HCT116 (cell line): Measurements from ENCODE around the gene GREB1L. TPM values are rescaled to one million over a fixed set of nuclear protein-coding genes. Genes with fewer than 3 reads are reported as not detected.

Source experiments
- ATAC-seq: fragments of 200-7000 bp; cut with Tn5 transposase; 2 replicates; pipeline ENCODE4 v1.9.1; 2020; ENCODE audit warnings: mild to moderate bottlenecking, moderate library complexity
- BruUV-seq: library from RNA; stranded (reverse); fragments of 400-500 nt; replicated peaks from 2 replicates; lab custom pipeline; 2021; lab: Mats Ljungman, UMichigan
- CTCF ChIA-PET: fragments of 300-600 bp; sonication (Branson Sonifier 250); formaldehyde crosslinking; loops from one replicate; lab custom pipeline; 2021; ENCODE audit warnings: antibody characterized with exemption; lab: Charles Lee
- POLR2A ChIA-PET: fragments of 300-600, 350-600 bp; sonication (Branson Sonifier 250); formaldehyde crosslinking; loops from one replicate; lab custom pipeline; 2021; ENCODE audit warnings: antibody characterized with exemption; lab: Charles Lee
- RAD21 ChIA-PET, 2 experiments: fragments of 300-600 bp; sonication (Branson Sonifier 250); formaldehyde crosslinking; loops; one replicate each; lab custom pipeline; 2023; ENCODE audit warnings: low total read pairs in 2 of 2; ENCODE audit not compliant: uncharacterized antibody in 2 of 2, unreplicated experiment in 2 of 2, low non-redundant PET in 1 of 2; lab: Charles Lee
- DNase-seq: peaks from one replicate; pipeline ENCODE4 v3.0.0-alpha.2; 2010; ENCODE audit warnings: low read depth, low spot score
- H2AFZ ChIP-seq: fragments of 200-600 bp; shearing (Covaris generic), sonication (generic); 2 replicates; pipeline ENCODE4 v1.6.1; 2017; ENCODE audit warnings: low read depth, mixed run types, mixed read lengths, antibody characterized with exemption, low read length; ENCODE audit not compliant: poor library complexity, severe bottlenecking
- H3K27ac ChIP-seq: 2 replicates; pipeline ENCODE4 v1.5.1; 2012; ENCODE audit warnings: low read depth, low read length
- H3K27me3 ChIP-seq: fragments of 200-600 bp; sonication (generic); 2 replicates; pipeline ENCODE4 v1.6.1; 2016; ENCODE audit warnings: mixed run types, low read length, mixed read lengths; ENCODE audit not compliant: insufficient read depth
- H3K36me3 ChIP-seq, 2 experiments: fragments of 200-500 bp in 1 of 2; fragments of 200-600 bp in 1 of 2; sonication (Bioruptor generic) in 1 of 2; sonication (generic) in 1 of 2; 2 replicates each; pipeline versions ENCODE4 v1.5.1 to v1.6.1; 2014 to 2016; ENCODE audit warnings: low read length in 2 of 2, inconsistent platforms in 1 of 2, mixed read lengths in 1 of 2, mixed run types in 1 of 2; ENCODE audit not compliant: insufficient read depth in 2 of 2, control insufficient read depth in 1 of 2
- H3K4me1 ChIP-seq, 2 experiments: fragments of 200-600 bp in 1 of 2; sonication (generic) in 1 of 2; 2 replicates each; pipeline versions ENCODE4 v1.5.1 to v1.6.1; 2012 to 2017; ENCODE audit warnings: low read length in 2 of 2, inconsistent platforms in 1 of 2, mild to moderate bottlenecking in 1 of 2, mixed read lengths in 1 of 2, mixed run types in 1 of 2, moderate library complexity in 1 of 2; ENCODE audit not compliant: insufficient read depth in 2 of 2, control insufficient read depth in 1 of 2
- H3K4me2 ChIP-seq: fragments of 200-600 bp; sonication (generic); 2 replicates; pipeline ENCODE4 v1.6.1; 2017; ENCODE audit warnings: mixed run types, low read length, mixed read lengths
- H3K4me3 ChIP-seq, 2 experiments: fragments of 200-600 bp in 1 of 2; sonication (generic) in 1 of 2; replicated peaks in 1 of 2; 2 replicates each; pipeline ENCODE4 v1.5.1; 2011 to 2016; ENCODE audit warnings: low read length in 2 of 2, control low read depth in 1 of 2, low read depth in 1 of 2, mild to moderate bottlenecking in 1 of 2, mixed read lengths in 1 of 2, mixed run types in 1 of 2
- H3K79me2 ChIP-seq: fragments of 200-600 bp; sonication (generic); 2 replicates; pipeline ENCODE4 v1.6.1; 2017; ENCODE audit warnings: mild to moderate bottlenecking, mixed run types, low read length, moderate library complexity, mixed read lengths; ENCODE audit not compliant: insufficient read depth
- H3K9ac ChIP-seq: fragments of 200-600 bp; sonication (generic); 2 replicates; pipeline ENCODE4 v1.6.1; 2016; ENCODE audit warnings: low read length, mixed read lengths
- H3K9me2 ChIP-seq: fragments of 200-600 bp; sonication (generic), shearing (Covaris generic); 2 replicates; pipeline ENCODE4 v1.6.1; 2017; ENCODE audit warnings: mixed run types, mild to moderate bottlenecking, moderate library complexity; ENCODE audit not compliant: insufficient read depth
- H3K9me3 ChIP-seq, 2 experiments: fragments of 200-500 bp in 1 of 2; fragments of 200-600 bp in 1 of 2; sonication (Bioruptor generic) in 1 of 2; sonication (generic) in 1 of 2; 2 replicates each; pipeline ENCODE4 v1.6.1; 2014 to 2017; ENCODE audit warnings: low read length in 2 of 2, mixed read lengths in 2 of 2, inconsistent platforms in 1 of 2, low read depth in 1 of 2, mild to moderate bottlenecking in 1 of 2, mixed run types in 1 of 2, moderate library complexity in 1 of 2; ENCODE audit not compliant: control insufficient read depth in 1 of 2, insufficient read depth in 1 of 2
- H4K20me1 ChIP-seq: fragments of 200-600 bp; sonication (generic), shearing (Covaris generic); 2 replicates; pipeline ENCODE4 v1.6.1; 2017; ENCODE audit warnings: mixed run types, mild to moderate bottlenecking, moderate library complexity; ENCODE audit not compliant: insufficient read depth
- CEBPB ChIP-seq: IDR thresholded peaks from 2 replicates; pipeline ENCODE4 v1.6.1; 2012; ENCODE audit warnings: low read depth
- EGR1 ChIP-seq: IDR thresholded peaks from 2 replicates; pipeline ENCODE4 v1.6.1; 2012; ENCODE audit warnings: low read depth
- FOSL1 ChIP-seq: IDR thresholded peaks from 2 replicates; pipeline ENCODE4 v1.6.1; 2012; ENCODE audit warnings: low read depth
- JUND ChIP-seq: IDR thresholded peaks from 2 replicates; pipeline ENCODE4 v1.6.1; 2012
- POLR2A ChIP-seq: IDR thresholded peaks from 2 replicates; pipeline ENCODE4 v1.7.0; 2011; ENCODE audit warnings: borderline replicate concordance; ENCODE audit not compliant: insufficient read depth, insufficient read length; ENCODE audit errors: extremely low read depth
- RAD21 ChIP-seq: IDR thresholded peaks from 2 replicates; pipeline ENCODE4 v1.6.1; 2012; ENCODE audit warnings: low read depth, mild to moderate bottlenecking
- SP1 ChIP-seq: IDR thresholded peaks from 2 replicates; pipeline ENCODE4 v1.6.1; 2012; ENCODE audit warnings: low read depth
- YY1 ChIP-seq: IDR thresholded peaks from 2 replicates; pipeline ENCODE4 v1.6.1; 2011; ENCODE audit warnings: low read length, low read depth, moderate library complexity, mild to moderate bottlenecking; ENCODE audit not compliant: insufficient replicate concordance; ENCODE audit errors: extremely low read depth
- intact Hi-C: fragments of 100-400 bp; cut with micrococcal nuclease; formaldehyde crosslinking; loops from 2 replicates; pipeline ENCODE4 v1.10.0; 2022
- total RNA-seq: library from RNA; stranded (reverse); gene quantifications from one replicate; pipeline ENCODE4 v1.2.1, GENCODE V29; 2021; ENCODE audit not compliant: unreplicated experiment
- TF ChIP-seq, protein P1 (sequence below): IDR thresholded peaks from 2 replicates; pipeline ENCODE4 v1.6.1; 2011; ENCODE audit warnings: mild to moderate bottlenecking, low read length, moderate library complexity; ENCODE audit not compliant: insufficient replicate concordance; ENCODE audit errors: extremely low read depth
- TF ChIP-seq, protein P2 (sequence below): IDR thresholded peaks from 2 replicates; pipeline ENCODE4 v1.6.1; 2012

The GREB1L gene
- total RNA-seq, 1 experiment from 2014 or later, result 12.2 TPM

DNA sequence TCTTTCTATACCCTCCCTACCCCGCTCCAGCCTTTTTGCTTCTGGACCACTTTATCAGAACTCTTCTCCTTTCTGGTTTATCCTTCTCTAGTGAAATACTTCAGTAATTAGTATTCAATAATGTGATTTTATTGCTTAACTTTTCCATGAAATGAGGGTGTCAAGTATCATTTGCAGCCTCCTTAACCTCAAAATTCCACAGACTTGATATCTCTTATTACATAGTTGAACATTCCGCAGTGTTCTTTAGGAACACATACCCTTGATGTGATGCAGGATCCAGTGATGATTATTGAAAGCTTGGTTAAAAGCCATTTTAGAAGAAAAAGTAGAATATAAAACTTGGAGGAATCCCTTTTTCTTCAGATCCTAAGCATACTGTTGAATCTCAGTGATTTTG is 94.8 kb downstream of the GREB1L start:
- intact Hi-C loops, result loop anchor here (5.0 kb wide), 1 partner anchor 35 kb away; no protein-coding TSS in a partner anchor
- H3K9ac ChIP-seq, result no peak overlapping the region
- H2AFZ ChIP-seq, result no peak overlapping the region
- ChIA-PET RAD21 (no interaction called here), POLR2A (no interaction called here), CTCF (no interaction called here)
- DNase-seq (no peak), ATAC-seq (no peak)
- H4K20me1 ChIP-seq, result no peaks in the 10 kb centered on the region
- H3K4me2 ChIP-seq, result no peak overlapping the region
- H3K4me1 ChIP-seq, result peaks cover 5 to 17% of the 10 kb centered on the region in 2 experiments; a peak in 3 of 4 replicates
- H3K27me3 ChIP-seq, result no peaks in the 10 kb centered on the region
- BruUV-seq, result no TSS peak
- H3K36me3 ChIP-seq, result no peaks in the 10 kb centered on the region
- H3K79me2 ChIP-seq, result no peaks in the 10 kb centered on the region
- no peaks in the 10 kb centered on the region for H3K9me2 ChIP-seq
- H3K9me3 ChIP-seq, result no peaks in the 10 kb centered on the region
- H3K4me3 ChIP-seq, result no peak overlapping the region
- H3K27ac ChIP-seq, result no peak overlapping the region
- TF ChIP-seq FOSL1, result no peak
- TF ChIP-seq RAD21, result no peak
- TF ChIP-seq, protein P1, sequence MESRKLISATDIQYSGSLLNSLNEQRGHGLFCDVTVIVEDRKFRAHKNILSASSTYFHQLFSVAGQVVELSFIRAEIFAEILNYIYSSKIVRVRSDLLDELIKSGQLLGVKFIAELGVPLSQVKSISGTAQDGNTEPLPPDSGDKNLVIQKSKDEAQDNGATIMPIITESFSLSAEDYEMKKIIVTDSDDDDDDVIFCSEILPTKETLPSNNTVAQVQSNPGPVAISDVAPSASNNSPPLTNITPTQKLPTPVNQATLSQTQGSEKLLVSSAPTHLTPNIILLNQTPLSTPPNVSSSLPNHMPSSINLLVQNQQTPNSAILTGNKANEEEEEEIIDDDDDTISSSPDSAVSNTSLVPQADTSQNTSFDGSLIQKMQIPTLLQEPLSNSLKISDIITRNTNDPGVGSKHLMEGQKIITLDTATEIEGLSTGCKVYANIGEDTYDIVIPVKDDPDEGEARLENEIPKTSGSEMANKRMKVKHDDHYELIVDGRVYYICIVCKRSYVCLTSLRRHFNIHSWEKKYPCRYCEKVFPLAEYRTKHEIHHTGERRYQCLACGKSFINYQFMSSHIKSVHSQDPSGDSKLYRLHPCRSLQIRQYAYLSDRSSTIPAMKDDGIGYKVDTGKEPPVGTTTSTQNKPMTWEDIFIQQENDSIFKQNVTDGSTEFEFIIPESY, result no peak
- no peak for TF ChIP-seq SP1
- TF ChIP-seq POLR2A, result no peak
- TF ChIP-seq YY1, result no peak
- TF ChIP-seq, protein P2, sequence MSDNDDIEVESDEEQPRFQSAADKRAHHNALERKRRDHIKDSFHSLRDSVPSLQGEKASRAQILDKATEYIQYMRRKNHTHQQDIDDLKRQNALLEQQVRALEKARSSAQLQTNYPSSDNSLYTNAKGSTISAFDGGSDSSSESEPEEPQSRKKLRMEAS, result no peak
- TF ChIP-seq CEBPB, result no peak

DNA sequence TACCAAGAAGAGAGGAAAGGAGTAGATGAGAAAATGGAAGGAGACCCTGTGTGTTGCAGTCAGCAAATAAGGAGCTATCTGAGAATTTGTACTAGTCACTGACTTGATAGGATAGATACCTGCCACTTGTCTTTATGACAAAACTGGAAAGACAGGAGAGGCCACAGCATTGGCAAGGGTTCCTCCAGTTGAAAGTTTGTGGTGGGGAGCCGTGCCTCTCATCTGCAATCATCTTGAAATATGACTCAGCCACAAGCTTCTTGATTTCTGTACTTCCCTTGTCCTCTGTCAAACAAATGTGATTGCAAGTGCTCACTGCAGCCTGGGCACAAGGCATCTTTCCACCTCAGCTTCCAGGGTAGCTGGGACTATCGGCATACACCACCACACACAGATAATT is 99.1 kb downstream of the GREB1L start:
- no peaks in the 10 kb centered on the region for H3K9me2 ChIP-seq
- no peaks in the 10 kb centered on the region for H3K36me3 ChIP-seq
- H2AFZ ChIP-seq, result no peak overlapping the region
- no peaks in the 10 kb centered on the region for H3K9me3 ChIP-seq
- H3K27me3 ChIP-seq, result no peaks in the 10 kb centered on the region
- ChIA-PET RAD21 (no interaction called here), POLR2A (no interaction called here), CTCF (no interaction called here)
- peak overlapping the region; percentile 23 for H3K4me2 ChIP-seq
- H3K27ac ChIP-seq, result no peak overlapping the region
- peaks cover 5 to 13% of the 10 kb centered on the region in 2 experiments; a peak in 3 of 4 replicates for H3K4me1 ChIP-seq
- no peak overlapping the region for H3K4me3 ChIP-seq
- intact Hi-C loops, result no loop called here
- H3K9ac ChIP-seq, result no peak overlapping the region
- DNase-seq (no peak), ATAC-seq (peak; percentile 89)
- no peaks in the 10 kb centered on the region for H3K79me2 ChIP-seq
- no peaks in the 10 kb centered on the region for H4K20me1 ChIP-seq
- peak; percentile 47 for TF ChIP-seq JUND
- peak; percentile 14; the same call in 1 of the 2 replicates for TF ChIP-seq RAD21
- TF ChIP-seq SP1, result peak; percentile 45; the same call in 1 of the 2 replicates
- TF ChIP-seq, protein P2, result 0 out of 2 replicates have a peak, but pooled peaks have one; percentile 25
- peak; percentile 34; the same call in 1 of the 2 replicates for TF ChIP-seq CEBPB
- TF ChIP-seq FOSL1, result peak; percentile 43; the same call in 1 of the 2 replicates
- TF ChIP-seq EGR1, result no peak
- TF ChIP-seq YY1, result no peak
- BruUV-seq, result no TSS peak
